K562 (cell line): ENCODE measurements around the gene SERF2. TPM values are rescaled to one million over a fixed set of nuclear protein-coding genes. Genes with fewer than 3 reads are reported as not detected.

Experiments used
- CTCF ChIP-seq, 3 experiments: IDR thresholded peaks in 2 of 3; conservative IDR thresholded peaks in 1 of 3; 2 replicates each; pipeline ENCODE4 v1.5.1; 2011 to 2012; ENCODE audit warnings: low read length in 3 of 3, mild to moderate bottlenecking in 3 of 3, control low read depth in 2 of 3, improper control_type of control experiment in 1 of 3, inconsistent platforms in 1 of 3, low read depth in 1 of 3, mixed read lengths in 1 of 3, moderate library complexity in 1 of 3; ENCODE audit not compliant: insufficient read depth in 2 of 3
- CTCFL ChIP-seq: IDR thresholded peaks from 2 replicates; pipeline ENCODE4 v1.6.1; 2011; ENCODE audit warnings: borderline replicate concordance, low read depth, mild to moderate bottlenecking, moderate library complexity, low read length; ENCODE audit not compliant: insufficient read depth, poor library complexity, severe bottlenecking
- JUND ChIP-seq, 2 experiments: IDR thresholded peaks; 2 replicates in 1 of 2; 3 replicates in 1 of 2; pipeline ENCODE4 v1.6.1; 2011; ENCODE audit warnings: borderline replicate concordance in 2 of 2, low read depth in 2 of 2, low read length in 2 of 2, improper control_type of control experiment in 1 of 2, missing biosample characterization in 1 of 2, missing genetic modification characterization in 1 of 2, missing genetic modification reagents in 1 of 2
- MIER1 ChIP-seq: fragments of 450-650 bp; IDR thresholded peaks from 2 replicates; pipeline ENCODE4 v1.6.1; 2016; ENCODE audit warnings: antibody characterized with exemption, mild to moderate bottlenecking, low read depth
- PCBP1 ChIP-seq: fragments of 200-400 bp; formaldehyde crosslinking; IDR thresholded peaks from 2 replicates; pipeline ENCODE4 v1.6.1; 2018; ENCODE audit warnings: mild to moderate bottlenecking, low read depth, low read length; ENCODE audit not compliant: poor library complexity, severe bottlenecking
- POLR2H ChIP-seq: IDR thresholded peaks from 2 replicates; pipeline ENCODE4 v1.6.1; 2016; ENCODE audit warnings: missing genetic modification characterization, low read depth, mild to moderate bottlenecking, control low read depth, missing compliant biosample characterization, moderate library complexity
- POU5F1 ChIP-seq: fragments of 150-350 bp; IDR thresholded peaks from 2 replicates; pipeline ENCODE4 v1.6.1; 2014; ENCODE audit warnings: borderline replicate concordance, low read length, low read depth, mild to moderate bottlenecking; ENCODE audit not compliant: partially characterized antibody
- RBM34 ChIP-seq: fragments of 200-400 bp; formaldehyde crosslinking; IDR thresholded peaks from 2 replicates; pipeline ENCODE4 v1.6.1; 2018; ENCODE audit warnings: low read length, borderline replicate concordance; ENCODE audit not compliant: insufficient read depth
- ZNF551 ChIP-seq: fragments of 250-450 bp; sonication (Bioruptor Pico); IDR thresholded peaks from 2 replicates; pipeline ENCODE4 v1.5.0; 2021; ENCODE audit warnings: mild to moderate bottlenecking, moderate library complexity
- ZNF717 ChIP-seq: fragments of 250-450 bp; sonication (Bioruptor Pico); IDR thresholded peaks from 2 replicates; pipeline ENCODE4 v1.5.0; 2021
- polyA plus RNA-seq, 8 experiments: library from polyadenylated mRNA; depleted of rRNA in 4 of 8; stranded (reverse) in 5 of 8; unstranded in 3 of 8; fragments of >200 nt; fragmentation: Nextera tagmentation in 2 of 8; fragmentation: Illumina TruSeq in 1 of 8; extraction: Ambion mirVana in 2 of 8; extraction: Trizol in 1 of 8; gene quantifications; 2 replicates each; pipeline versions ENCODE4 v1.2.1 to v1.2.3, GENCODE V29; 2011 to 2014; ENCODE audit warnings: inconsistent platforms in 1 of 8, missing spikeins in 1 of 8
- total RNA-seq, 7 experiments: library from RNA; depleted of rRNA in 6 of 7; stranded (reverse); fragments of >200 nt in 6 of 7; fragmentation: Illumina TruSeq in 2 of 7; extraction: Trizol in 2 of 7; gene quantifications; 2 replicates each; pipeline versions ENCODE4 v1.2.1 to v1.2.3, GENCODE V29; 2011 to 2021; ENCODE audit warnings: low replicate concordance in 1 of 7
- TF ChIP-seq, protein P1 (sequence below), 2 experiments: fragments of 450-650 bp; formaldehyde crosslinking in 1 of 2; IDR thresholded peaks; 2 replicates each; pipeline versions ENCODE4 v1.4.0 to v1.6.1; 2014 to 2020; ENCODE audit warnings: mild to moderate bottlenecking in 2 of 2, borderline replicate concordance in 1 of 2, low read depth in 1 of 2

SERF2 gene
- total and polyA plus RNA-seq, 9 of the 15 experiments (the other 6 are each of a cell fraction or from before 2014, with no cell fraction given), result 497 to 3,360 (median 867) TPM

- TF ChIP-seq, protein P1, sequence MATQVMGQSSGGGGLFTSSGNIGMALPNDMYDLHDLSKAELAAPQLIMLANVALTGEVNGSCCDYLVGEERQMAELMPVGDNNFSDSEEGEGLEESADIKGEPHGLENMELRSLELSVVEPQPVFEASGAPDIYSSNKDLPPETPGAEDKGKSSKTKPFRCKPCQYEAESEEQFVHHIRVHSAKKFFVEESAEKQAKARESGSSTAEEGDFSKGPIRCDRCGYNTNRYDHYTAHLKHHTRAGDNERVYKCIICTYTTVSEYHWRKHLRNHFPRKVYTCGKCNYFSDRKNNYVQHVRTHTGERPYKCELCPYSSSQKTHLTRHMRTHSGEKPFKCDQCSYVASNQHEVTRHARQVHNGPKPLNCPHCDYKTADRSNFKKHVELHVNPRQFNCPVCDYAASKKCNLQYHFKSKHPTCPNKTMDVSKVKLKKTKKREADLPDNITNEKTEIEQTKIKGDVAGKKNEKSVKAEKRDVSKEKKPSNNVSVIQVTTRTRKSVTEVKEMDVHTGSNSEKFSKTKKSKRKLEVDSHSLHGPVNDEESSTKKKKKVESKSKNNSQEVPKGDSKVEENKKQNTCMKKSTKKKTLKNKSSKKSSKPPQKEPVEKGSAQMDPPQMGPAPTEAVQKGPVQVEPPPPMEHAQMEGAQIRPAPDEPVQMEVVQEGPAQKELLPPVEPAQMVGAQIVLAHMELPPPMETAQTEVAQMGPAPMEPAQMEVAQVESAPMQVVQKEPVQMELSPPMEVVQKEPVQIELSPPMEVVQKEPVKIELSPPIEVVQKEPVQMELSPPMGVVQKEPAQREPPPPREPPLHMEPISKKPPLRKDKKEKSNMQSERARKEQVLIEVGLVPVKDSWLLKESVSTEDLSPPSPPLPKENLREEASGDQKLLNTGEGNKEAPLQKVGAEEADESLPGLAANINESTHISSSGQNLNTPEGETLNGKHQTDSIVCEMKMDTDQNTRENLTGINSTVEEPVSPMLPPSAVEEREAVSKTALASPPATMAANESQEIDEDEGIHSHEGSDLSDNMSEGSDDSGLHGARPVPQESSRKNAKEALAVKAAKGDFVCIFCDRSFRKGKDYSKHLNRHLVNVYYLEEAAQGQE (IDR thresholded peaks at IDR 0.05; ENCODE audit: borderline replicate concordance), result 0 out of 2 replicates have a peak, but pooled peaks have one; percentile 16
- TF ChIP-seq, protein P1 (CRISPR knock-in tag; IDR thresholded peaks at IDR 0.05; ENCODE audit: low read depth), result no peak
- TF ChIP-seq CTCFL, result peak; percentile 53
- TF ChIP-seq PCBP1, result no peak
- TF ChIP-seq POLR2H (tag), result peak; percentile 21; the same call in 1 of the 2 replicates
- TF ChIP-seq MIER1, result no peak
- peak; percentile 57 to 86 (median 77) for TF ChIP-seq CTCF (IDR thresholded peaks at IDR 0.05 in 2 of 3, conservative IDR thresholded peaks at IDR 0.05 in 1 of 3; ENCODE audit: insufficient read depth in 2 of 3, low read depth in 1 of 3, low read length in 3 of 3)
- no peak for TF ChIP-seq RBM34
- TF ChIP-seq ZNF551 (CRISPR knock-in tag), result no peak
- peak; percentile 18; the same call in 1 of the 2 replicates for TF ChIP-seq JUND (IDR thresholded peaks at IDR 0.05; ENCODE audit: borderline replicate concordance, low read depth, low read length)
- no peak for TF ChIP-seq JUND (tag; IDR thresholded peaks at IDR 0.05; ENCODE audit: borderline replicate concordance, low read depth, low read length)
- TF ChIP-seq POU5F1, result no peak
- TF ChIP-seq ZNF717 (CRISPR knock-in tag), result no peak
Measured at GRCh38 chr15:43769584-43770228, 22.4 kb upstream of the SERF2 start (continued).
